ENCODE measurements around the gene GREB1.

GREB1 gene

DNA sequence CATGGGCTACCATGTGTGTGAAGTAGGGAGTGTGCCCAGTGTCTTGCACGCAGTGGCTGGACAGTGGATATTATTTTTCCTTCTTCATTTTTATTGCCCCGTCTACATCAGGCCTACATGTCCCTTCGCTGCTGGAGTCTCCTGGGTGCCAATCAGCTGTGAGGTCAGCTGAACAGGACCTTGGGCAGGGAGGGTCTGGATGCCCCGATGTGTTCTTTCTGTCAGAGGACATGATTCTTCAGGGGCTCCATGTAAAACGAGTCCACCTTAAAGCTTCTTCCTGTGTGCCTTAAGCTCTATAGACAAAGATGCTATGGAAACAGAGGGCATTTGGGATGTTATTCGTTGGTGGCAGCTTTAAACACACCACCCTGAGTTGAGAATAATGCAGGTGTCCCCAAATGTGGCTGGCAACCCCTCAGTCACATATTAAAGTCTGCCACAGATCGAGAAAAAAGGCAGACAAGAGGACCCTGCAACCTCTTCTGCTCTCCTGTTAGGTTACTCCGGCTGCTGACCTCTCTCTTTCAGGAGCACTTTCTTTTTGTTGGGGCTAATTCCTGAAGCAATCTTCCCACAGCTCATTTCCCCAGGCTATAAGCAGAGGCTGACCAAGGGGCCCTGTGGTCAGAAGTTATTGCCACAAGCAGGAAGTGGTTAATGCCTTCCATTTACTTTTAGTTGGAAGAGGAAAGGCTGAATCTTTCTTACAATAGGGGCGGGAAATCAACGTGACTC is 20.0 kb downstream of the GREB1 start:
- no peaks in the 10 kb centered on the region for H3K9me3 ChIP-seq (ENCODE audit: control insufficient read depth, low read length)

DNA sequence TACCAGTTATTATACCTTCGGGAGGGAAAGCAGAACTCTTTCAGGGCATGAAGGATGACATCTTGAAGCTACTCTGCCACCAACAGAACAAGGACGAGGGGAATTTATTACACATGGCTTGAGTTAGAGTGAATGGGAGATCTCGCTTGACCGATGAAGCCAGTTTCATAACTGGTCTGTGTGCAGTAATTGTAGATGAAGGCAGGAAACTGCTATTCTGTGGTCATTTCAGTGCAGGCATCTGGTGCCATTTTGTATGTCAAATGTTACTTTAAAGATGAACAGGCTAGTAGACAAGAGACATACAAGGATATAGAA is 20.5 kb downstream of the GREB1 start:
- H3K27ac ChIP-seq = no peak overlapping the region

More for the DNA sequence above, 20.0 kb downstream of the GREB1 start:
- no peak overlapping the region for H3K4me3 ChIP-seq (ENCODE audit: low read depth, low read length)
- TF ChIP-seq, protein P1, sequence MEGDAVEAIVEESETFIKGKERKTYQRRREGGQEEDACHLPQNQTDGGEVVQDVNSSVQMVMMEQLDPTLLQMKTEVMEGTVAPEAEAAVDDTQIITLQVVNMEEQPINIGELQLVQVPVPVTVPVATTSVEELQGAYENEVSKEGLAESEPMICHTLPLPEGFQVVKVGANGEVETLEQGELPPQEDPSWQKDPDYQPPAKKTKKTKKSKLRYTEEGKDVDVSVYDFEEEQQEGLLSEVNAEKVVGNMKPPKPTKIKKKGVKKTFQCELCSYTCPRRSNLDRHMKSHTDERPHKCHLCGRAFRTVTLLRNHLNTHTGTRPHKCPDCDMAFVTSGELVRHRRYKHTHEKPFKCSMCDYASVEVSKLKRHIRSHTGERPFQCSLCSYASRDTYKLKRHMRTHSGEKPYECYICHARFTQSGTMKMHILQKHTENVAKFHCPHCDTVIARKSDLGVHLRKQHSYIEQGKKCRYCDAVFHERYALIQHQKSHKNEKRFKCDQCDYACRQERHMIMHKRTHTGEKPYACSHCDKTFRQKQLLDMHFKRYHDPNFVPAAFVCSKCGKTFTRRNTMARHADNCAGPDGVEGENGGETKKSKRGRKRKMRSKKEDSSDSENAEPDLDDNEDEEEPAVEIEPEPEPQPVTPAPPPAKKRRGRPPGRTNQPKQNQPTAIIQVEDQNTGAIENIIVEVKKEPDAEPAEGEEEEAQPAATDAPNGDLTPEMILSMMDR (IDR thresholded peaks at IDR 0.05) = no peak
- H3K36me3 ChIP-seq (ENCODE audit: control insufficient read depth, insufficient read depth, low read length) = no peaks in the 10 kb centered on the region
- no peaks in the 10 kb centered on the region for H3K79me2 ChIP-seq
- no peak overlapping the region for H3K27ac ChIP-seq
- no peak overlapping the region for H3K9ac ChIP-seq
- H2AFZ ChIP-seq = no peak overlapping the region
- no peaks in the 10 kb centered on the region for H3K27me3 ChIP-seq (ENCODE audit: control insufficient read depth, insufficient read depth, low read length)
- H3K4me1 ChIP-seq = peaks cover 3% of the 10 kb centered on the region
- no peak overlapping the region for H3K4me2 ChIP-seq (ENCODE audit: low read length)

GRCh38 chr2:11556101-11556806 is 22.4 kb downstream of the GREB1 start:
- Histone ChIP-seq H3K4me1 (peaks cover 4% of the 10 kb centered on the region), H3K79me2 (no peaks in the 10 kb centered on the region), H3K4me3 (ENCODE audit: low read depth, low read length) (no peak overlapping the region), H3K9me3 (ENCODE audit: control insufficient read depth, low read length) (no peaks in the 10 kb centered on the region), H3K27me3 (ENCODE audit: control insufficient read depth, insufficient read depth, low read length) (no peaks in the 10 kb centered on the region), H3K9ac (no peak overlapping the region), H2AFZ (no peak overlapping the region), H3K4me2 (ENCODE audit: low read length) (no peak overlapping the region), H3K36me3 (ENCODE audit: control insufficient read depth, insufficient read depth, low read length) (no peaks in the 10 kb centered on the region), H3K27ac (no peak overlapping the region)
- TF ChIP-seq, protein P1 (IDR thresholded peaks at IDR 0.05) = no peak

More for the DNA sequence above, 20.5 kb downstream of the GREB1 start:
- H3K27me3 ChIP-seq (ENCODE audit: control insufficient read depth, insufficient read depth, low read length) = no peaks in the 10 kb centered on the region
- no peak overlapping the region for H2AFZ ChIP-seq
- no peaks in the 10 kb centered on the region for H3K9me3 ChIP-seq (ENCODE audit: control insufficient read depth, low read length)
- peaks cover 4% of the 10 kb centered on the region for H3K4me1 ChIP-seq
- H3K4me3 ChIP-seq (ENCODE audit: low read depth, low read length) = no peak overlapping the region
- H3K9ac ChIP-seq = no peak overlapping the region
- no peaks in the 10 kb centered on the region for H3K36me3 ChIP-seq (ENCODE audit: control insufficient read depth, insufficient read depth, low read length)
- H3K4me2 ChIP-seq (ENCODE audit: low read length) = no peak overlapping the region
- H3K79me2 ChIP-seq = no peaks in the 10 kb centered on the region
- TF ChIP-seq, protein P1 (IDR thresholded peaks at IDR 0.05) = no peak

DNA sequence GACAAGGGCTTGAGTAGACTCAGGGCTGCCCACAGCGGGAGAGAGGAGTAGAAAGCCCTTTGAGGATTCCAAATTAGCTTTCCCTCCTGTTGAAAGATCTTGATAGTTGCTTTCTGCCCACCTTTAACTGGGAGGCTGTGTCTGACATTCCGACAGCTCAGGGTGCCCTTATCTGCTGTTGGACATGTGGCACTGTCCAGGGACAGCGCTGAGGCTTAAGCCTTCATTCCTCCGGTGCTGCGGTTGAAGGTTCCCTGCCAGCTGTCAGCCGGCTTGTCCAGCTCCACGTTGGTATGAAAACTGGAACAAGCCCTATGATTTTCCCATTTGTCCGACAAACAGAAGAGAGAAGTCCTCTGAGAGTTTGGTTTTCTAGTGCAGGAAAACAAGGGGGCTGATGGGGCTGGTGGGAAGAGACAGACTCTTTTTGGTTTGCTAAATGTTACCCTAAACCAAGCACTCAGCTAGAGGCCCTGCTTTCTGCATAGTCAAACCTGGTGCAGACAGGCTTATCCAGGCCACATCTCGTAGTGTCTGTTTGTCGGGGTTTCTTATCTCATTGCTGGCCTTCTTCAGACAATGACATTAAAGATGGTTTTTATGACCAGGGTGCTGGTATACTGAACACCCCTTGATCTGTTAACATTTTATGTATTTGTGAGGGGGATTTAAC is 24.5 kb downstream of the GREB1 start:
- Histone ChIP-seq H3K79me2 (no peaks in the 10 kb centered on the region), H3K4me2 (ENCODE audit: low read length) (no peak overlapping the region), H3K27ac (no peak overlapping the region), H2AFZ (peak overlapping the region; percentile 62), H3K36me3 (ENCODE audit: control insufficient read depth, insufficient read depth, low read length) (no peaks in the 10 kb centered on the region), H3K9ac (no peak overlapping the region), H3K27me3 (ENCODE audit: control insufficient read depth, insufficient read depth, low read length) (no peaks in the 10 kb centered on the region), H3K4me1 (peaks cover 4% of the 10 kb centered on the region), H3K4me3 (ENCODE audit: low read depth, low read length) (no peak overlapping the region), H3K9me3 (ENCODE audit: control insufficient read depth, low read length) (no peaks in the 10 kb centered on the region)
- TF ChIP-seq, protein P1 (IDR thresholded peaks at IDR 0.05) = no peak
